Cardiac atrium fibroblast (primary cell): ENCODE results near the gene MAGEB1. TPM values are rescaled to one million over a fixed set of nuclear protein-coding genes. Genes with fewer than 3 reads are reported as not detected.

Experiments
- total RNA-seq: library from RNA; depleted of rRNA; stranded (reverse); fragments of >200 nt; gene quantifications from 2 replicates; pipeline ENCODE4 v1.2.3, GENCODE V29; 2015

The MAGEB1 gene, protein sequence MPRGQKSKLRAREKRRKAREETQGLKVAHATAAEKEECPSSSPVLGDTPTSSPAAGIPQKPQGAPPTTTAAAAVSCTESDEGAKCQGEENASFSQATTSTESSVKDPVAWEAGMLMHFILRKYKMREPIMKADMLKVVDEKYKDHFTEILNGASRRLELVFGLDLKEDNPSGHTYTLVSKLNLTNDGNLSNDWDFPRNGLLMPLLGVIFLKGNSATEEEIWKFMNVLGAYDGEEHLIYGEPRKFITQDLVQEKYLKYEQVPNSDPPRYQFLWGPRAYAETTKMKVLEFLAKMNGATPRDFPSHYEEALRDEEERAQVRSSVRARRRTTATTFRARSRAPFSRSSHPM
- total RNA-seq: not detected in 2 replicates

DNA sequence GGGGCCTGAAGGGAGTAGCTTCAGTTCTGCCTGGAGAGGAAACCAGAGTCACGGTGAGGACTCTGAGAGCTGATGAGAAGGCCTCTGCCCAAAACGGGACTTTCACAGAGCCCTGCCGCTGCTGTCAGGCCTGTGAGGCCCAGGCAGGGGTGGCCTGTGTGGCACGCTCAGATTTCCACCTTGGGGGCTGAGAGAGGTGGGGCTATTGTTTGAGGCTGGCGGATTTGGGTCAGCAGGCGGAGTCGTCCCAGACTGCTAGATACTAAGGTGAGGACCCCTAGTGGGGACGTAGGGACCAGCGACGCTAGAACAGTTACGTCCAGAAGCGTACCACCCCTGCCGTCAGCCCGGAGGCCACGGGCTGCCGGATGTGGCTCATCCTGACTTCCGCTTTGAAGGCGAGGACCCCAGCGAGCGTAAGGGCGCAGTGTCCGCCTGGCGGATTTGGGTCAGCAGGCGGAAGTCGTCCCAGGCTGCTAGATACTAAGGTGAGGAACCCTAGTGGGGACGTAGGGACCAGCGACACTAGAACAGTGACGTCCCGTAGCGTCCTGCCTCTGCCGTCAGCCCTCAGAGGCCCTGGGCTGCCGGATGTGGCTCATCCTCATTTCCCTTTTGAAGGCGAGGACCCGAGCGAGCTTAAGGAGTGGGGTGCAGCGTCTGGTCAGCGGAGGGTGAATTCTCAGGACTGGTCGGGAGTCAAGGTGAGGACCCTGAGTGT is at the start of gene MAGEB1:
Gene MAGEB1, plus strand, starts transcription at position 378 of the 721 bp plus-strand sequence. CDS start 3,348 bp downstream, outside the sequence.

DNA sequence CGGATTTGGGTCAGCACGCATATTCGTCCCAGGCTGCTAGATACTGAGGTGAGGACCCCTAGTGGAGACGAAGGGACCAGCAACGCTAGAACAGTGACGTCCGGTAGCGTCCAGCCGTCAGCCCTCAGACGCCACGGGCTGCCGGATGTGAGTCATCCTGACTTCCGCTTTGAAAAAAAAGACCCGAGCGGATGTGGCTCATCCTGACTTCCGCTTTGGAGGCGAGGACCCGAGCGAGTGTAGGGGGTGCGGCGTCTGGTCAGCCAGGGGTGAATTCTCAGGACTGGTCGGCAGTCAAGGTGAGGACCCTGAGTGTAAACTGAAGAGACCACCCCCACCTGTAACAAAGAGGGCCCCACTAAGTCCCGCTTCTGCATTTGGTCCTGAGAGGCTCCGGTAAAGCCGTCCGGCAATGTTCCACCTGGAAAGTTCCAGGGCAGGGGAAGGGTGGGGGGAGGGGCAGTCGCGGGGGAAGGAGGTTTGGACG is 31.5 kb upstream of the MAGEB1 start, which contains the start of gene MAGEB2:
Gene MAGEB2, plus strand, starts transcription at position 207 of the 487 bp plus-strand sequence. CDS start 3,018 bp downstream, outside the sequence.

DNA sequence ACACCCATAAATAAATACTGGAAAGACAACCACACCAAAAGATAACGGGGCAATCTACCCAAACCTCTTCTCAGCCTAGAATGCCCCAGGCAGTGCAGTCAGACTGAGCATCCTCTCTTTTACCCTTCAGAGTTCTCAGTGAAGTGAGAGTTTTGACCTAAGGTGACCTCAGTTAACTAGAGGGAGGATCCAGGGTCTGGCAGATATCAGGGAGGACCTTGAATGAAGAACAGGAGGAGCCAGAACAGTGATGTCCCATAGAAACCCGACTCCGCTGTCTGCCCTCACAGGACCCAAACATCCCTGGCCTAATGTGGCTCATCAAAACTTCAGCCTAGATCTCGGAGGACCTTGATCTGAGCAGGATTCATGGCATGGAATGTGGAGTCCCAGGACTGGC is 16.6 kb upstream of the MAGEB1 start, which contains the start of gene MAGEB3:
Gene MAGEB3, plus strand, starts transcription at position 263 of the 400 bp plus-strand sequence. CDS start 5,268 bp downstream, outside the sequence.

DNA sequence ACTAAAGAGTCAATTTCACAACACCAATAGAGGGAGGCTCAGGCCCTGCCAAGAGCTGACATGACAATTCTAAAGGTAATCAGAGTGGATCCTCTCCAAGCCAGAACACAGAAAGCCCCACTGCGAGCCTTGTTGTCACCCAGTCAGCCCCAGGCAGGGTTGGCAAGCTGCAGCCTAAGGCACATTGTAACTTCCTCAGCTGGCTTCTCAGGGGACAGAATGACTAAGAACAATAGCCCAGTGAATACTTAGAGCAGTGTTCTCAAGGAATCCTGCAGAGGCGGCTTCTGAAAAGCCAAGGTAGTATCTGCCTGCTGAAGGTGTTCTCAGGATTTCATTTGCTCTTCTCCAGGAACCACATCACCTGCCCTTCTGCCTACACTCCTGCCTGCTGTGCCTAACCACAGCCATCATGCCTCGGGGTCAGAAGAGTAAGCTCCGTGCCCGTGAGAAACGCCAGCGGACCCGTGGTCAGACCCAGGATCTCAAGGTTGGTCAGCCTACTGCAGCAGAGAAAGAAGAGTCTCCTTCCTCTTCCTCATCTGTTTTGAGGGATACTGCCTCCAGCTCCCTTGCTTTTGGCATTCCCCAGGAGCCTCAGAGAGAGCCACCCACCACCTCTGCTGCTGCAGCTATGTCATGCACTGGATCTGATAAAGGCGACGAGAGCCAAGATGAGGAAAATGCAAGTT is 5.1 kb upstream of the MAGEB1 start, which contains the start of gene MAGEB4:
Gene MAGEB4, plus strand, starts transcription at position 277 of the 692 bp plus-strand sequence. Its CDS starts 136 bp downstream, at position 413.

Other genes with a start within 250 kb of the MAGEB1 start
- not detected in 2 replicates for gene MAGEB2, start 31.6 kb upstream of the MAGEB1 start, total RNA-seq
- gene MAGEB3, start 16.5 kb upstream of the MAGEB1 start, total RNA-seq: not detected in 2 replicates
- not detected in 2 replicates for gene MAGEB4, start 5.1 kb upstream of the MAGEB1 start, total RNA-seq
- gene NR0B1, start 62.2 kb downstream of the MAGEB1 start, total RNA-seq: not detected in 2 replicates